RWPE2 (cell line): ENCODE measurements around the gene ACY1.
A peak's percentile ranks its signal among the peaks of the same experiment; 100 is the strongest.

ENCODE experiments used
- ATAC-seq: fragments of 200-7000 bp; cut with Tn5 transposase; 3 replicates; pipeline ENCODE4 v1.9.1; 2021; ENCODE audit warnings: low read depth
- DNase-seq: peaks from one replicate; pipeline ENCODE4 v3.0.0-alpha.2; 2020; ENCODE audit warnings: low spot score
- H3K27ac ChIP-seq: fragments of 450-650 bp; 2 replicates; pipeline ENCODE4 v1.5.1; 2017; ENCODE audit warnings: mild to moderate bottlenecking; ENCODE audit not compliant: poor library complexity, severe bottlenecking
- H3K27me3 ChIP-seq: fragments of 250-450 bp; sonication (Bioruptor Pico); 2 replicates; pipeline ENCODE4 v1.5.1; 2021; ENCODE audit warnings: mild to moderate bottlenecking, moderate library complexity; ENCODE audit not compliant: insufficient read depth, poor library complexity, severe bottlenecking
- H3K36me3 ChIP-seq: fragments of 250-450 bp; sonication (Bioruptor Pico); 2 replicates; pipeline ENCODE4 v1.5.1; 2020; ENCODE audit warnings: low read depth, mild to moderate bottlenecking, moderate library complexity
- H3K4me1 ChIP-seq: fragments of 250-450 bp; sonication (Bioruptor Pico); 2 replicates; pipeline ENCODE4 v1.5.1; 2021; ENCODE audit warnings: mild to moderate bottlenecking, moderate library complexity; ENCODE audit not compliant: insufficient read depth, poor library complexity, severe bottlenecking
- H3K4me3 ChIP-seq: fragments of 250-450 bp; sonication (Bioruptor Pico); 2 replicates; pipeline ENCODE4 v1.5.1; 2021; ENCODE audit warnings: mild to moderate bottlenecking, moderate library complexity; ENCODE audit not compliant: severe bottlenecking
- H3K9me3 ChIP-seq: fragments of 250-450 bp; sonication (Bioruptor Pico); 2 replicates; pipeline ENCODE4 v1.5.1; 2021; ENCODE audit warnings: mild to moderate bottlenecking, moderate library complexity; ENCODE audit not compliant: severe bottlenecking
- TF ChIP-seq, protein P1 (sequence below): fragments of 450-650 bp; IDR thresholded peaks from one replicate; pipeline ENCODE4 v1.5.1; 2017; ENCODE audit warnings: mild to moderate bottlenecking, moderate library complexity; ENCODE audit not compliant: poor library complexity, severe bottlenecking

The ACY1 gene

GRCh38 chr3:51961011-51961410 is 22.3 kb upstream of the ACY1 start:
- no peak overlapping the region for H3K4me3 ChIP-seq
- TF ChIP-seq, protein P1, sequence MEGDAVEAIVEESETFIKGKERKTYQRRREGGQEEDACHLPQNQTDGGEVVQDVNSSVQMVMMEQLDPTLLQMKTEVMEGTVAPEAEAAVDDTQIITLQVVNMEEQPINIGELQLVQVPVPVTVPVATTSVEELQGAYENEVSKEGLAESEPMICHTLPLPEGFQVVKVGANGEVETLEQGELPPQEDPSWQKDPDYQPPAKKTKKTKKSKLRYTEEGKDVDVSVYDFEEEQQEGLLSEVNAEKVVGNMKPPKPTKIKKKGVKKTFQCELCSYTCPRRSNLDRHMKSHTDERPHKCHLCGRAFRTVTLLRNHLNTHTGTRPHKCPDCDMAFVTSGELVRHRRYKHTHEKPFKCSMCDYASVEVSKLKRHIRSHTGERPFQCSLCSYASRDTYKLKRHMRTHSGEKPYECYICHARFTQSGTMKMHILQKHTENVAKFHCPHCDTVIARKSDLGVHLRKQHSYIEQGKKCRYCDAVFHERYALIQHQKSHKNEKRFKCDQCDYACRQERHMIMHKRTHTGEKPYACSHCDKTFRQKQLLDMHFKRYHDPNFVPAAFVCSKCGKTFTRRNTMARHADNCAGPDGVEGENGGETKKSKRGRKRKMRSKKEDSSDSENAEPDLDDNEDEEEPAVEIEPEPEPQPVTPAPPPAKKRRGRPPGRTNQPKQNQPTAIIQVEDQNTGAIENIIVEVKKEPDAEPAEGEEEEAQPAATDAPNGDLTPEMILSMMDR: no peak

DNA sequence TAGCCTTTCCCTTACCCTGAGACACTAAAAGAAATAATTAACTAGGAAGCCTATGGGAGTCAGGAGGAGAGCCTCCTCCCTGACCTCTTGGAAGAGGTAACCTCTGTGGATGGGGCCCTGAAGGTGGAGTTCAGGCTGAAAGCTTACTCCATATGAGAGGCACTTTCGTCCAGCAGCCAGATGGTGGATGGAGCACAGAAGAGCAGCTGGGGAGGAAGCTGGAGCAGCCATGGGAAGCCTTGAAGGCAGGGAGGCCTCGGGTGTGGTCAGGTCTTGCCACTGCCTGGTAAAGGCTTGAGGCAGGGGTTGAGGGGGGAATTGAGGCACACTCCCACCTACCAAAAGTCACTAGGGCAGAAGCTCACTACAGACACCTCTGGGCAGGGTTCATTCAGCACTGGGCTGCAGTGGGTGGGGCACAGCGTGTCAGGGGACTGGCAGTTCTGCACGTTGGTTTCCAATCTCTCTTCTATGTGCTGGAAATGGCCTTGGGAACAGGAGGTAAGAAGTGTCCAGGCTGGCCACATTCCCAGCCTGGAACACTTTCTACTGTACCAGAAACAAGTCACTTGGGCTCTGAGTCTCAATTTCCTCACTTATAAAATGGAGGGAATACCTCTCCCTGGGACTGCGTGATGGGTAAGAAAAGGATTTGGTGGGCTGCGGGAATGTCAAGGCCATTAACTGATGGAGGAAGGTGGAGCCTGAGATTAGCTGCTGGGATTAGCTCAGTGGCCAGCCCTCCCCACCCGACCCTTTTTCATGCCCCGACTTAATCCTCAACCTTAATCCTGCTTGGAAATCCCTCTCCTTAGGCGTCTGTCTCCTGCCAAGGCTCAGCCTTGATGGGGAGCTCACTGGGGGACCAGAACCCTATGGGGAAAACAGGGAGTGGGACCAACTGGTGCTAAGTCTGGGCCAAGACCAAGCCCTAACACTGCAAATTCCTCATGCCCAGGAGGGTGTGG is 21.4 kb upstream of the ACY1 start:
- Histone ChIP-seq H3K27ac (no peak overlapping the region), H3K4me1 (no peaks in the 10 kb centered on the region), H3K36me3 (no peaks in the 10 kb centered on the region), H3K4me3 (no peak overlapping the region), H3K27me3 (no peaks in the 10 kb centered on the region), H3K9me3 (no peaks in the 10 kb centered on the region)
- ATAC-seq (no peak), DNase-seq (no peak)
- TF ChIP-seq, protein P1: no peak

More at GRCh38 chr3:51961011-51961410, 22.3 kb upstream of the ACY1 start:
- DNase-seq (peak; percentile 68), ATAC-seq (no peak)
- Histone ChIP-seq H3K27me3 (no peaks in the 10 kb centered on the region), H3K27ac (no peak overlapping the region), H3K9me3 (no peaks in the 10 kb centered on the region), H3K36me3 (no peaks in the 10 kb centered on the region), H3K4me1 (no peaks in the 10 kb centered on the region)

DNA sequence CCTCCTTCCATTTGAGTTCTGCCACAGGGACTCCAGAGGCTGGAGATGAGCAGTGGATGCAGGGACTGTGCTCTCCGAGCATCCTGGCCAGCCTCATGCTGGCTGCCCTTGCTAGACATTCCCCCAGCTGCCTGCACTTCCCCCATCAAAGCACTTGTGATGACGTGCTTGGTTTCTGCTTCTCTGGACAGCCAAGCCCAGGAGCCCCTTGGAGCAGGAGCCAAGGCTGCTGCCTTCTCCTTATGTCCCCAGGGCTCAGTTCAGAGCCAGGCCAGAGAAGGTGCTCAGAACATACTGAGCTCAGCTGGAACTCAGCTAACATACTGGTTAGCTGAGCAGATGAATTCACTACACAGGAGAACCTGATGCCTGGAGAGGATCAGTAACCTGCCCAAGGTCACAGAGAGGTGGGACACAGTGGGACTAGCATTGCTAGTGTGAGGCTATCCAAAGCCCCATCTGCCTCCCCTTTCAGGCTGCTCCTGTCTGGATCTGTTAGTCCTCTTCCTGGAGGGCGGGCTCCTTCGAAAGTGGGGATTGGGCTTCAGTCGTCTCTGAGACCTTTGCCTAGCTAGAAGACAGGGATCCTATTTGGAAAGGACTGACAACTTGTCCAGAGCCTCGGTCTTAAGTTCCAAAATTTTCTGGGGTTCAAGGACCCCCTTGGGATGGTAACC is 20.3 kb upstream of the ACY1 start:
- Histone ChIP-seq H3K27ac (no peak overlapping the region), H3K4me1 (no peaks in the 10 kb centered on the region), H3K9me3 (no peaks in the 10 kb centered on the region), H3K4me3 (no peak overlapping the region), H3K27me3 (no peaks in the 10 kb centered on the region), H3K36me3 (no peaks in the 10 kb centered on the region)
- no peak for DNase-seq
- TF ChIP-seq, protein P1: no peak
- no peak for ATAC-seq

- DNase-seq (peak; percentile 55), ATAC-seq (no peak)
- Histone ChIP-seq H3K4me3 (no peak overlapping the region), H3K27ac (no peak overlapping the region), H3K4me1 (no peaks in the 10 kb centered on the region), H3K9me3 (no peaks in the 10 kb centered on the region), H3K27me3 (no peaks in the 10 kb centered on the region), H3K36me3 (no peaks in the 10 kb centered on the region)
- TF ChIP-seq, protein P1: no peak
Measured at GRCh38 chr3:51963951-51964451, 19.3 kb upstream of the ACY1 start.
